ENCODE data around the gene SMIM29. TPM values are rescaled to one million over a fixed set of nuclear protein-coding genes. Genes with fewer than 3 reads are reported as not detected.

The SMIM29 gene
- total and polyA plus RNA-seq, 2 donors (not counting 1 experiment from before 2014, with no cell fraction given), result 16.7 to 36.3 TPM

DNA sequence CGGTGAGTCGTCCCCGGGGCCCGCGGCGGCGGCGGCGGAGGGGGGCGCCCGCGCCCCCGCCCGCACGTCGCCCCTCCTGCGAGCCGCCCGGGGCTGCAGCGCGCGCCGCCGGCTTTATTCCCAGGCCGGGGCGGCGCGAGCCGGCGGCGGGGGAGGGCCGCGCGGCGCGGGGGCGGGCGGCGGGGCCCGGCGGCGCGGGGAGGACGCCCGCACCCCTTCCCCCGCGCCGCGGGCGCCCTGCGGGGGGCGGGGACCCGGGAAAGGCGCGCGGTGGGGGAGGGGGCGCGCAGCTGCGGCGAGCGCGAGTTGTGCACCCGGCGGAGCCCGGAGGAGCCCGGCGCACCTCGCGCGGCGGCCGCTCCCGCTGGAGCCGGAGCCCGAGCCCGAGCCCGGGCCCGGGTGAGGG is 11.5 kb downstream of the SMIM29 start:
- peak overlapping the region; percentile 83 for H3K27ac ChIP-seq (ENCODE audit: insufficient read depth, low read length)

DNA sequence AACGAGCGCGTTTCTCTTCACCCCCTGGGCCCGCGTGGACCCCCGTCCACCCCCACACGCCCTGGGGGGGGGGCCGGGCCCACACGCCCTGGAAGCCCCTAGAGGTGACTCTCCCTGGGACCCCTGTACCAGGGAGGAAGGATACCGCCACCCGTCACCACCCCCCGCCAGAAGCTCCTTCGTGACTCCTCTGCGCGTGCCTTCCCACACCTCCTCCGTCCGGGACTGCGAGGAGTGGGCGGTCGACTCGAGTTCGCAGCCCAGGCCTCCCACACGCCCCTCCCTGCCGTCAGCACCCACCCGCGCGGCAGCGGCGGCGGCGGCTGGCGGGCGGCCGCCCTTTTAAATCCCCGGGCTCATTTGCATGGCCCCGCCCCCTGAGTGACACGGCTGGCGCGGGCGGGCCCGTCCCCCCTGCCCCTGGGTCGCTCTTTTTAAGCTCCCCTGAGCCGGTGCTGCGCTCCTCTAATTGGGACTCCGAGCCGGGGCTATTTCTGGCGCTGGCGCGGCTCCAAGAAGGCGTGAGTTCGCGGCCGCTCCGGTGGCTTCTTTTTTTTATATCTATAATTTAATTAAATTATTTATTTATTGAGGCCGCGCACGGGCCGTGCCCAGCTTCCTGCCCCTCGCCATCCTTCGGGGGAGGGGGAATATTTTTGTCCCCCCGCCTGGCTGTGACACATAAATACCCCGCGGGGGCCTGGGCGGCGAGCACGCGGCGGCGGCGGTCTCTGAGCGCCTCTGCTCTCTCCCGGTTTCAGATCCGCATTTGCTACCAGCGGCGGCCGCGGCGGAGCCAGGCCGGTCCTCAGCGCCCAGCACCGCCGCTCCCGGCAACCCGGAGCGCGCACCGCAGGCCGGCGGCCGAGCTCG is 12.1 kb downstream of the SMIM29 start, which contains the start of gene HMGA1:
HMGA1 (plus strand) TSS at position 431 of the 873 bp plus-strand sequence. CDS start 3,908 bp downstream, outside the sequence.
- no peaks in the 10 kb centered on the region for H3K27me3 ChIP-seq (ENCODE audit: control insufficient read depth, insufficient read depth, low read length)
- H3K4me3 ChIP-seq (replicated peaks in 1 of 4; ENCODE audit: control extremely low read depth in 1 of 4, insufficient read depth in 1 of 4, low read depth in 3 of 4, low read length in 4 of 4), result peak within 1 kb of the TSS; percentile 63 to 82 (median 76)

More for the DNA sequence above, 11.5 kb downstream of the SMIM29 start:
- DNase-seq (ENCODE audit: low read depth in 2 of 2), result no peak
- Histone ChIP-seq H3K4me2 (ENCODE audit: extremely low read depth, insufficient read depth, low read length) (no peak overlapping the region), H4K20me1 (ENCODE audit: control insufficient read depth, extremely low read depth, insufficient read depth, low read length) (no peaks in the 10 kb centered on the region), H3K4me3 (replicated peaks in 1 of 4; ENCODE audit: control extremely low read depth in 1 of 4, insufficient read depth in 1 of 4, low read depth in 3 of 4, low read length in 4 of 4) (peak overlapping the region; percentile 63 to 82 (median 76)), H3K9me3 (ENCODE audit: control insufficient read depth, insufficient read depth, low read depth, low read length) (no peaks in the 10 kb centered on the region), H2AFZ (ENCODE audit: low read length) (no peak overlapping the region), H3K36me3 (ENCODE audit: control insufficient read depth, insufficient read depth, low read length) (peaks cover 6% of the 10 kb centered on the region), H3K79me2 (ENCODE audit: control insufficient read depth, insufficient read depth, low read length) (peaks cover 41% of the 10 kb centered on the region), H3K4me1 (ENCODE audit: control insufficient read depth, extremely low read depth, insufficient read depth, low read length) (peaks cover 15% of the 10 kb centered on the region), H3K27me3 (ENCODE audit: control insufficient read depth, insufficient read depth, low read length) (no peaks in the 10 kb centered on the region), H3K9ac (ENCODE audit: insufficient read depth, low read length) (peak overlapping the region; percentile 78)
- TF ChIP-seq EZH2 (IDR thresholded peaks at IDR 0.05; ENCODE audit: low read length, missing control alignments), result no peak
- TF ChIP-seq, protein P1, sequence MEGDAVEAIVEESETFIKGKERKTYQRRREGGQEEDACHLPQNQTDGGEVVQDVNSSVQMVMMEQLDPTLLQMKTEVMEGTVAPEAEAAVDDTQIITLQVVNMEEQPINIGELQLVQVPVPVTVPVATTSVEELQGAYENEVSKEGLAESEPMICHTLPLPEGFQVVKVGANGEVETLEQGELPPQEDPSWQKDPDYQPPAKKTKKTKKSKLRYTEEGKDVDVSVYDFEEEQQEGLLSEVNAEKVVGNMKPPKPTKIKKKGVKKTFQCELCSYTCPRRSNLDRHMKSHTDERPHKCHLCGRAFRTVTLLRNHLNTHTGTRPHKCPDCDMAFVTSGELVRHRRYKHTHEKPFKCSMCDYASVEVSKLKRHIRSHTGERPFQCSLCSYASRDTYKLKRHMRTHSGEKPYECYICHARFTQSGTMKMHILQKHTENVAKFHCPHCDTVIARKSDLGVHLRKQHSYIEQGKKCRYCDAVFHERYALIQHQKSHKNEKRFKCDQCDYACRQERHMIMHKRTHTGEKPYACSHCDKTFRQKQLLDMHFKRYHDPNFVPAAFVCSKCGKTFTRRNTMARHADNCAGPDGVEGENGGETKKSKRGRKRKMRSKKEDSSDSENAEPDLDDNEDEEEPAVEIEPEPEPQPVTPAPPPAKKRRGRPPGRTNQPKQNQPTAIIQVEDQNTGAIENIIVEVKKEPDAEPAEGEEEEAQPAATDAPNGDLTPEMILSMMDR (conservative IDR thresholded peaks at IDR 0.05 in 1 of 2, IDR thresholded peaks at IDR 0.05 in 1 of 2; ENCODE audit: low read depth in 1 of 2, low read length in 2 of 2), result no peak

DNA sequence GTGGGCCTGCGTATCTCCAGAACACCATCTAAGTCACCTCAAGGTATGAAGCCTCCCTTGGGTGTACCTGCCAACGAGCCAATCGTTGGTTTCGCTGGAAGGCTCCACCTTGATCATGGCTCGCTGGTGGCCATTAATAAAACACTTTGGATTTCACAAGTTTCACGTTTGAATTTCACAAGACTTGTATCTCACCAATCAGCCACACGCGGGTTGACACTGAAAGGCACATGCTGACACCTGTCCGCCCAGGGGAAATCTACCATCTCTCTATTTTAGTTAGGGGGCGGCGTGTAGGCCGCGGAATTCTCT is 12.7 kb downstream of the SMIM29 start:
- no peaks in the 10 kb centered on the region for H3K36me3 ChIP-seq (ENCODE audit: control insufficient read depth, insufficient read depth, low read length)
- peak overlapping the region in 3 of 4 experiments; percentile 40 to 68 (median 44) for H3K4me3 ChIP-seq (replicated peaks in 1 of 4; ENCODE audit: control extremely low read depth in 1 of 4, insufficient read depth in 1 of 4, low read depth in 3 of 4, low read length in 4 of 4)
- no peaks in the 10 kb centered on the region for H4K20me1 ChIP-seq (ENCODE audit: control insufficient read depth, extremely low read depth, insufficient read depth, low read length)
- DNase-seq (ENCODE audit: low read depth in 2 of 2), result no peak
- no peak overlapping the region for H3K9ac ChIP-seq (ENCODE audit: insufficient read depth, low read length)
- peaks cover 12% of the 10 kb centered on the region for H3K4me1 ChIP-seq (ENCODE audit: control insufficient read depth, extremely low read depth, insufficient read depth, low read length)
- H2AFZ ChIP-seq (ENCODE audit: low read length), result no peak overlapping the region
- peak overlapping the region; percentile 43 for H3K27ac ChIP-seq (ENCODE audit: insufficient read depth, low read length)
- H3K9me3 ChIP-seq (ENCODE audit: control insufficient read depth, insufficient read depth, low read depth, low read length), result no peaks in the 10 kb centered on the region
- peaks cover 36% of the 10 kb centered on the region for H3K79me2 ChIP-seq (ENCODE audit: control insufficient read depth, insufficient read depth, low read length)
- no peaks in the 10 kb centered on the region for H3K27me3 ChIP-seq (ENCODE audit: control insufficient read depth, insufficient read depth, low read length)
- H3K4me2 ChIP-seq (ENCODE audit: extremely low read depth, insufficient read depth, low read length), result peak overlapping the region; percentile 28
- TF ChIP-seq, protein P1 (conservative IDR thresholded peaks at IDR 0.05 in 1 of 2, IDR thresholded peaks at IDR 0.05 in 1 of 2; ENCODE audit: low read depth in 1 of 2, low read length in 2 of 2), result no peak
- no peak for TF ChIP-seq EZH2 (IDR thresholded peaks at IDR 0.05; ENCODE audit: low read length, missing control alignments)

More for the DNA sequence above, 12.1 kb downstream of the SMIM29 start, which contains the start of gene HMGA1:
- Histone ChIP-seq H3K36me3 (ENCODE audit: control insufficient read depth, insufficient read depth, low read length) (no peaks in the 10 kb centered on the region), H3K79me2 (ENCODE audit: control insufficient read depth, insufficient read depth, low read length) (peaks cover 41% of the 10 kb centered on the region), H4K20me1 (ENCODE audit: control insufficient read depth, extremely low read depth, insufficient read depth, low read length) (no peaks in the 10 kb centered on the region), H3K9ac (ENCODE audit: insufficient read depth, low read length) (peak within 1 kb of the TSS; percentile 78), H3K9me3 (ENCODE audit: control insufficient read depth, insufficient read depth, low read depth, low read length) (no peaks in the 10 kb centered on the region), H2AFZ (ENCODE audit: low read length) (peak within 1 kb of the TSS; percentile 16), H3K27ac (ENCODE audit: insufficient read depth, low read length) (peak within 1 kb of the TSS; percentile 83), H3K4me1 (ENCODE audit: control insufficient read depth, extremely low read depth, insufficient read depth, low read length) (peaks cover 13% of the 10 kb centered on the region), H3K4me2 (ENCODE audit: extremely low read depth, insufficient read depth, low read length) (peak within 1 kb of the TSS; percentile 65)
- TF ChIP-seq, protein P1 (conservative IDR thresholded peaks at IDR 0.05 in 1 of 2, IDR thresholded peaks at IDR 0.05 in 1 of 2; ENCODE audit: low read depth in 1 of 2, low read length in 2 of 2), result no peak
- TF ChIP-seq EZH2 (IDR thresholded peaks at IDR 0.05; ENCODE audit: low read length, missing control alignments), result no peak
- DNase-seq (ENCODE audit: low read depth in 2 of 2), result peak; percentile 83 to 90

Data from fibroblast of lung (primary cell).